Activated T-helper 17 cell treated with anti-CD3 and anti-CD28 coated beads, Interleukin-2, amount 50 U/mL, for 72 hours (primary cell): ENCODE measurements around the gene MAP4K3. TPM values are rescaled to one million over a fixed set of nuclear protein-coding genes. Genes with fewer than 3 reads are reported as not detected.

Source experiments
- ATAC-seq: fragments of 150-1000 bp; cut with Tn5 transposase; replicated peaks from 2 replicates; pipeline ENCODE4 v1.10.0; 2021; ENCODE audit warnings: mild to moderate bottlenecking, moderate library complexity
- H3K27ac Mint-ChIP-seq: one replicate; pipeline ENCODE4 v1.8.0; 2022; ENCODE audit warnings: mixed read lengths
- H3K27me3 Mint-ChIP-seq: one replicate; pipeline ENCODE4 v1.8.0; 2022; ENCODE audit warnings: mixed read lengths
- H3K36me3 Mint-ChIP-seq: one replicate; pipeline ENCODE4 v1.8.0; 2022; ENCODE audit warnings: low read depth, mild to moderate bottlenecking, mixed read lengths
- H3K4me1 Mint-ChIP-seq: one replicate; pipeline ENCODE4 v1.8.0; 2022; ENCODE audit warnings: mixed read lengths
- H3K4me3 Mint-ChIP-seq: one replicate; pipeline ENCODE4 v1.8.0; 2022; ENCODE audit warnings: mild to moderate bottlenecking, mixed read lengths
- H3K9me3 Mint-ChIP-seq: one replicate; pipeline ENCODE4 v1.8.0; 2022; ENCODE audit warnings: mixed read lengths
- total RNA-seq, 2 donors: library from RNA; stranded (reverse); gene quantifications; one replicate each; pipeline ENCODE4 v1.2.3, GENCODE V29; 2022

Gene MAP4K3
- total RNA-seq, result 10 to 100 TPM in 1 of 2 donors, 1 to 10 TPM in 1; 8.9 to 11.3 TPM

DNA sequence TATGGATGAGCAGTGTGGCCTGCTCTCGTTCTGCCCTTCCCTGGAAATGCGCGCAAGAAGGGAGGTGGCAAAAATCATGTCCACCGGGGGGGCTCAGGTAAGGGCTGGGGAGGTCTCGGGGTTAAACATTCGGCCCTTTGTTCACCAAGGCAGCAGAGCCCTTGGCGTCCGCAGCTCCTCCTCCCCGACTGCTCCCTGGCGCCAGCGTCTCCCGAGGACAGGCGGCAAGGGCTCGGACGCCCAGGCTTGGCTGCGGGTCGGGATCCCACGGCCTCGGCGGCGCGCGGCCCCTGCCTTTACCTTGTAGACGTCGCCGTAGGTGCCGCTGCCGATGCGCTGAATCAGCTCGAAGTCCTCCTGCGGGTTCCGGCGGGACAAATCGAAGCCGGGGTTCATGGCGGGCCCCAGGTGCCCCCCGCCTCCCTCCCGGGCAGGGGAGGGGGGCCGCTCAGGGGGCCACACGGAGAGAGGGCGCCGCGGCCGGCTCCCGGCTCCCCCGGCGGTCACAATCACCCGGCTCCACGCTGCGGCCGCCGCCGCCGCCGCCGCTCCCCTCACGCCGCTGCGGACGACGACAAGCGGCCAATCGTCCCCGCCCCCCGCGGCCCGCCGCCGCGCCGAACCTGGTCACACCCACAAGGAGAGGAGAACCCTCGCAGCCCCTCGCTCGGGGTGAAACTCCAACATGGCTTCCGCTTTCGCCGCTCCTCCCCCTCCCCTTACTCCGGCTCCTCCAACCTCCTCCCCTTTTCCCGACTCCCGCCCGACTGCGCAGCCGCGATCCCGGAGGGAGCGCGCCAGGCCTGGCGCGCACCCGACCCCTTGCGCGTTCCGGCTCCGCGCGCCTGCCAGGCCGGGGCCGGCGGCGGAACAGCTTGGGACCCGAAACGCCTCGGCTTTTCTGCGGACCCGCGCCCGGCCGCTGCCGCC is at the start of gene MAP4K3:
Gene MAP4K3 (minus strand): TSS at position 694 of the 930 bp plus-strand sequence. CDS start 298 bp downstream, at position 396.
- no peaks in the 10 kb centered on the region for H3K9me3 Mint-ChIP-seq
- H3K36me3 Mint-ChIP-seq, result no peaks in the 10 kb centered on the region
- H3K4me3 Mint-ChIP-seq, result peak within 1 kb of the TSS; percentile 90
- H3K27me3 Mint-ChIP-seq, result no peaks in the 10 kb centered on the region
- H3K4me1 Mint-ChIP-seq, result peaks cover 36% of the 10 kb centered on the region
- peak within 1 kb of the TSS; percentile 85 for H3K27ac Mint-ChIP-seq
- ATAC-seq, result peak; percentile 76

DNA sequence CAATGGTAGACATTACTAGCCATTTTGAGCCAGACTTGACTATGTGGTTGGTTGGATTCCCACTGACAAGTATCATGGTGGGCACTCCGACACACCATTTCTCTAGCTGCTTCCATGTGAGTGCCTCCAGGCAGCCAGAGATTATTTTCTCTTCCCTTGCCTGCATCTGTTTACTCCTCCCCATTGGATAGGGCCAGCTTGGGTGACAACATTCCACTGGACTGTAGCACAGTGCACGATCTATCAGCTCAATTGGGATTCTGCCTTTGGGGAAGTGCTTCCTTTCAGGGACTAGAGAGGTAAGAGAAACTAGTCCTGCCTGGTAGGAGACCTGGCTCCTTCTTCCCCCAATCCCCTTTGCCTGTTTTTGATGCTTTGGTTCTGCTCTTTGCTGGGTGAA is 49.0 kb upstream of the MAP4K3 start:
- no peak overlapping the region for H3K4me3 Mint-ChIP-seq
- no peak for ATAC-seq
- H3K27me3 Mint-ChIP-seq, result peaks cover 18% of the 10 kb centered on the region
- peaks cover 4% of the 10 kb centered on the region for H3K4me1 Mint-ChIP-seq
- no peak overlapping the region for H3K27ac Mint-ChIP-seq
- H3K9me3 Mint-ChIP-seq, result no peaks in the 10 kb centered on the region
- no peaks in the 10 kb centered on the region for H3K36me3 Mint-ChIP-seq

DNA sequence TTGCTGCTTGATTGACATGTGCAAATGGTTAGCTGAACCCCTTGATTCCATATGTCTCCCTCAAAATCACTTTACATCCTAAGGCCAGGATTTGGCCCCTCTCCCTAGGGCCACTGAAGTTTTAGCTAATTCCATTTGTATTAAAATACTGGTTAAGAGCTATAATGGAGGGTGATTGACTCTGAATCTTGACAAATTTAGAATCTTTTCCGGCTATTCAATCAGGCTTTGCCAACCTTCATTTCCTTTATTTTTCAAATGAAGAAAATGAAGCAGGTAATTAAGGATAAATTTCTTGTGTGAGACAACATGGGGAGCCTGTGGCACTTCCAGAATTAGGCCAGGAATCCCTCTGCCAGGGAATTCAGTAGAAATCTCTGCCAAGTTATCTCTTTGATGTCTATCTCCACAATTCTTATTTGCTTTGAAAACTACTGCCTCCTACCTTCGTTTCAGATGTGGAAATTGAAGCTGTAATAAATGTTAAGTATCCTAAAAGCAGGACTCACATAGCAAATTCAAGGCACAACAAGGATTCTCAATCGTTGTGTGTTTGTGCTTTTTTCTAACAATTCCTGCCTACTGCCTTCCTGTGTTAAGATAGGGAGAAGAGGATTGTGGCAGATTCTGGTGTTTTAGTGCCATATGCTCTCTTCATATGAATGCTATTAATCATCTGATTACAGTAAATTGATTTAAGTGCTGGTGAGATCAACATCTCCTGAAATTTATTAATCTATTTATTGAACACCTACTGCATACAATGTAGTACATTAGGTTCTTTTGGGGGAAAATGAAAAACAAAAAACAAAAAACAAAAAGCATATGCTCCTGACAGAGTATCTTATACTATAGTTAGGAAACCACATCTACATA is 47.8 kb upstream of the MAP4K3 start:
- H3K27me3 Mint-ChIP-seq, result peaks cover 14% of the 10 kb centered on the region
- H3K27ac Mint-ChIP-seq, result no peak overlapping the region
- no peaks in the 10 kb centered on the region for H3K36me3 Mint-ChIP-seq
- ATAC-seq, result no peak
- no peaks in the 10 kb centered on the region for H3K4me1 Mint-ChIP-seq
- H3K4me3 Mint-ChIP-seq, result no peak overlapping the region
- H3K9me3 Mint-ChIP-seq, result no peaks in the 10 kb centered on the region

DNA sequence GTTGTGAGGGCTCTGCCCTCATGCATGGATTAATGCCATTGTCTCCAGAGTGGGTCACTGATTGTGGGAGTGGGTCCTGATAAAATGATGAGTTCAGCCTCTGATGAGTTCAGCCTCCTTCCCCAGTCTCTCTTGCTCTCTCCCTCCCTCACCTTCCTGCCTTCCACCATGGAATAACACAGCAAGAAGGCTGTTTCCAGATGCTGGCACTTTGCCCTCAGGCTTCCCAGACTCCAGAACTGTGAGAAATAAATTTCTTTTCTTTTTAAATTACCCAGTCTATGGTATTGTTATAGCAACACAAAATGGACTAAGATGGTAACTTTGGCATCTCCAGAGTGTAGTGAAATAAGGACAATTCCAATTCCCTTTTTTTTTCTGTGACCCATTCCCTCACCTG is 47.1 kb upstream of the MAP4K3 start:
- H3K4me1 Mint-ChIP-seq, result no peaks in the 10 kb centered on the region

DNA sequence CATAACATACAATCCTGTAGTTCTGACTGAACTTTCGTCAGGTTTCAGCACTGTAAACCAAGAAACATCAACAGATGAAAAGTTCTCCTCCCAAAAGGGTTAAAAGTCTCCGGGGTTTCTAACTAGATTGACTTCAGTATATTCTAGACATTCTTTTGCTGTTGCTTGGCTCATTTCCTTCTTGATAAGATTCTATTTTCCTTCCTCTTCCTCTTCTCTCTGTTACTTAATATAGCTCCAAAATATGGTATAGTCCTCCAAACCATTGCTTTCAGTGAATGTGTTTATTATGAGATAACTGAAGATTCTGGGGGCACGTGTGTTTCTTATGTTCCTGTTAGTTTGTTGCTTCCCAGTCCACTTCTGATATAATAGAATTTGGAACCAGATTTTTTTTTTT is 46.4 kb upstream of the MAP4K3 start:
- H3K27me3 Mint-ChIP-seq, result peaks cover 14% of the 10 kb centered on the region
- H3K4me1 Mint-ChIP-seq, result no peaks in the 10 kb centered on the region
- H3K36me3 Mint-ChIP-seq, result no peaks in the 10 kb centered on the region
- no peaks in the 10 kb centered on the region for H3K9me3 Mint-ChIP-seq
- ATAC-seq, result no peak
- no peak overlapping the region for H3K27ac Mint-ChIP-seq
- no peak overlapping the region for H3K4me3 Mint-ChIP-seq

More for the DNA sequence above, 47.1 kb upstream of the MAP4K3 start:
- H3K36me3 Mint-ChIP-seq, result no peaks in the 10 kb centered on the region
- ATAC-seq, result no peak
- H3K9me3 Mint-ChIP-seq, result no peaks in the 10 kb centered on the region
- H3K27ac Mint-ChIP-seq, result no peak overlapping the region
- peaks cover 14% of the 10 kb centered on the region for H3K27me3 Mint-ChIP-seq
- H3K4me3 Mint-ChIP-seq, result no peak overlapping the region

DNA sequence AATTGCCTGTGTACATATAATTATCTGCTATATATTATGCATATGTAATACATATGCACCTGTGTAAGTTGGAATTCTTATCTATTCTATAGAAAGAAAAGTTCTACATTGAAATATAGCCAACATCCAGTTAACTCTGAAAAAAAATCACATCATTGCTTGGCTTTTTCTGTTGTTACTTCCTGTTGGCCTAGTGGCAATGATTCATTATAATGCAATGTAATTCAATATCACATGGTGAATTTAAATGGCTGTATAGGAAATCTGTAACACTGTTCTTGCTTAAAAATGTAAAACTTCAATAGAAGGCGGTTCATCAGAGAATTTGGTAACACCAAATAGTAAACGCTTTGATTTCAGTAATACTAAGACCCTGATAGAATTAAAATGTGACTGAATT is 44.5 kb upstream of the MAP4K3 start:
- Mint-ChIP-seq H3K27me3 (peaks cover 7% of the 10 kb centered on the region), H3K4me1 (no peaks in the 10 kb centered on the region), H3K4me3 (no peak overlapping the region), H3K27ac (no peak overlapping the region), H3K36me3 (no peaks in the 10 kb centered on the region), H3K9me3 (no peaks in the 10 kb centered on the region)
- no peak for ATAC-seq

DNA sequence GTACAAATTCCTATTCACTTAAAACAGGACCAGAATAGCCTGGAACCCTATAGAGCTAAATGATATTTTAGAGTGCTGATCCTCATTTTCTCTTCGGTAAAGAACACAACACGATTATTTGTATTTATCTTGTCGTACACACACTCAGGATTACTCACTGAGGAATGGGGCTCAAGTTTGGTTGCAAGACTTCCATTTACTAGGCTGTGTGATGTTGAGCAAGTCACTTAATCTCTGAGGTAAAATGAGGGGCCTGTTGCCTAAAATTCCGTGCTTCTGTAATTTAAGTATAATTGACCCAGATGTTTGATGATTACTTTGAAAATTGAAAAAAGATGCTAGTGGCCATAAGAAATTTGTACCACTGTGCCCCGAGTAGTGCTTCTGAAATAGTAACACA is 42.6 kb upstream of the MAP4K3 start:
- Mint-ChIP-seq H3K4me1 (no peaks in the 10 kb centered on the region), H3K27me3 (no peaks in the 10 kb centered on the region), H3K4me3 (no peak overlapping the region), H3K36me3 (no peaks in the 10 kb centered on the region), H3K27ac (no peak overlapping the region), H3K9me3 (no peaks in the 10 kb centered on the region)
- ATAC-seq, result no peak

DNA sequence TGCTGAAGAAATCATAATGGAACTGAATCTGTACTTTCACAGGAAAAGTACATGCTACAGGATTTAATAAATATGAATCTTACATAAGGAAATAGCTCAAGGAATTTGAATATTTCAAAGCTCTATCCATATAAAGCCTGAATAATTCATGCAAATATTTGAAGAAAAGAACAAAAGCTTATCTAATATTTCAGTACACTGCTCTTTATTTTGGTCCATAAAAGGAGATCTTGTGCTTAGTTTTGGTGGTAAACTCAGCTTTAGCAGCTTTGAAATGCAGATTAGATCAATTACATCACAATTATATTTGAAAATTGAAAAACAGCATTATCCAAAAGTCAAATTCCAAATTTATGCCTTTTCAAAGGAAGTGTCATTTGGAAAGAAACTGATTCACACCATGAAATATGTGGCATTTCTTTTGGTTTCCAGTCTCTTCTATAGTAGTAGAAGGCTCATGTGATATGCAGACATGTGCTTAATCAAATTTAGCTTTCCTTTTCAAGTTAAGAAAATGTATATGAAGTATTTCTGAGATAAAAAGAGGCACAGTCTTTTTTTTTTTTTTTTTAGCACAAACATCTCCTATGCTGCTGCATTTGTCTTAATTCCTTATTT is 42.1 kb upstream of the MAP4K3 start:
- no peaks in the 10 kb centered on the region for H3K4me1 Mint-ChIP-seq
- no peaks in the 10 kb centered on the region for H3K27me3 Mint-ChIP-seq
- no peak overlapping the region for H3K27ac Mint-ChIP-seq
- H3K4me3 Mint-ChIP-seq, result no peak overlapping the region
- no peaks in the 10 kb centered on the region for H3K36me3 Mint-ChIP-seq
- no peaks in the 10 kb centered on the region for H3K9me3 Mint-ChIP-seq
- no peak for ATAC-seq

DNA sequence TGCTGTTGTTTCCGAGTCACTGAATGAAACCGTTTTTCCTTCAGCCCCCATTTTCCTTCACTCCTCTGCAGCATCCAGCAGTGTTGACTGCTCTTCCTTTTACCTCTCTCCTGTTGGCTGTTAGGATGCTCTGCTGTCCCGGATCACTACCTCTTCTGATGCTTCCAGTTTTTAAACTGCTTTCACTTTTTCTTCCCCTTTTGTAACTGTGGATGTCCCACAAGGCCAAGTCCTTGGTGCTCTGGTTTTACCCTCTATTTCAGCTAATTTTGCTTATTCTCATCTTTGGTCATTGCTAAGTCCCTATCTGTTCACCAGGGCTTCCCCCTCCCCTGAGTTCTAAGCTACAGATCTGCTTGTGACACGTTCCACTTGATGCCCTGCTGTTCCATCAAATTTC is 39.4 kb upstream of the MAP4K3 start:
- Mint-ChIP-seq H3K27ac (no peak overlapping the region), H3K27me3 (no peaks in the 10 kb centered on the region), H3K4me3 (no peak overlapping the region), H3K36me3 (no peaks in the 10 kb centered on the region), H3K9me3 (no peaks in the 10 kb centered on the region), H3K4me1 (no peaks in the 10 kb centered on the region)
- no peak for ATAC-seq

DNA sequence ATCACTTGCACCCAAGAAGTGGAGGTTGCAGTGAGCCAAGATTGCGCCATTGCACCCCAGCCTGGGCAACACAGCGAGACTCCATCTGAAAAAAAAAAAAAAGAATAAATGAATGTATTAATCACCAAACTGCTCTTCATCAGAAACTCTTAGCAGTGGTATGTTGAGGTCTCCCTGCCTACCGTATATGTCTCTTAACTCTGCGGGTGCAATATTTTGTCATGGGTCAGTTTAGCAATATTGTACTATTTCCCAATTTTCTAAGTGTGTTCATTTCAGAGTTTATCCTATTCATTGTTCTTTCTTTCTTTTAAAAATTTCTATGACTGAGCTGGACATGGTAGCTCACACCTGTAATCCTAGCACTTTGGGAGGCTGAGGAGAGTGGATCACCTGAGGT is 37.9 kb upstream of the MAP4K3 start:
- H3K27ac Mint-ChIP-seq, result no peak overlapping the region
- no peaks in the 10 kb centered on the region for H3K9me3 Mint-ChIP-seq
- H3K4me1 Mint-ChIP-seq, result no peaks in the 10 kb centered on the region
- no peaks in the 10 kb centered on the region for H3K36me3 Mint-ChIP-seq
- no peak for ATAC-seq
- no peak overlapping the region for H3K4me3 Mint-ChIP-seq
- H3K27me3 Mint-ChIP-seq, result no peaks in the 10 kb centered on the region

DNA sequence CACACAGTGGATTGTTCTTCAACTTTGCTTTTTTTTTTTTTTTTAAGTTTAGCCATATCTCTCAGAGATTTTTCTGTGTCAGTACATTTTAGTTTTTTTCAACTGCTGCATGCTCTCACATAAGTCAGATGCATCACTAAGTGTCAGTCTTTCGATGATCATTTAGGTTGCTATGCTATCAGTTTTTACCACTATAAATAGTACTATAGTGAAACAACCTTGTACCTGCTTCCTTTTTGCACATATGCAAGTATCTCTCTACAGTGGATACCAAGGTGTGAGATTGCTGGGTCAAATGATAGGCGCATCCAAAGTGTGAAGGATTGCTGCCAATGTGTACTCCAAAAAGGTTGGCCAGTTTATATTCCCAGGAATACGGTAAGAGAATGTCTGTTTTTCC is 33.5 kb upstream of the MAP4K3 start:
- no peak overlapping the region for H3K4me3 Mint-ChIP-seq
- ATAC-seq, result no peak

DNA sequence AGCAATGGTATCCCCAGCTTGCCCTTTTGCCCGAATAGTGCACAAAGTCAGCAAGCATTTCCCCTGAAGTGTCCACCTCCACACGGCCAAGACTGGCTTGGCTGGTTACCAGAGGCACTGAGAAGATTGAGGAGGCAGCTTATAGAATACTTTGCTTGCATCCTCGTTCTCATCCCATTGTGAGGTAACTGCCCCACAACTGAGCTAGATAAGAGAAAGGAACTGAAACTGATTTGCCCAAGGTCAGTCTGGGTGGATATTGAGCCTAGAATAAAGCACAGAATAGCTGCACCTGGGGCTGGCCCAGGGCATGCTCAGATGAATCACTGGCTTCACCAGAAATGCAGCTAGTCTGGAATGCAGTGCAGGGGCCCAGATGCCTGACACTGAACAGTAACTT is 32.7 kb upstream of the MAP4K3 start:
- ATAC-seq, result peak; percentile 45
- peaks cover 12% of the 10 kb centered on the region for H3K4me1 Mint-ChIP-seq

More for the DNA sequence above, 33.5 kb upstream of the MAP4K3 start:
- H3K9me3 Mint-ChIP-seq, result no peaks in the 10 kb centered on the region
- H3K4me1 Mint-ChIP-seq, result peaks cover 12% of the 10 kb centered on the region
- no peak overlapping the region for H3K27ac Mint-ChIP-seq
- no peaks in the 10 kb centered on the region for H3K36me3 Mint-ChIP-seq
- no peaks in the 10 kb centered on the region for H3K27me3 Mint-ChIP-seq

DNA sequence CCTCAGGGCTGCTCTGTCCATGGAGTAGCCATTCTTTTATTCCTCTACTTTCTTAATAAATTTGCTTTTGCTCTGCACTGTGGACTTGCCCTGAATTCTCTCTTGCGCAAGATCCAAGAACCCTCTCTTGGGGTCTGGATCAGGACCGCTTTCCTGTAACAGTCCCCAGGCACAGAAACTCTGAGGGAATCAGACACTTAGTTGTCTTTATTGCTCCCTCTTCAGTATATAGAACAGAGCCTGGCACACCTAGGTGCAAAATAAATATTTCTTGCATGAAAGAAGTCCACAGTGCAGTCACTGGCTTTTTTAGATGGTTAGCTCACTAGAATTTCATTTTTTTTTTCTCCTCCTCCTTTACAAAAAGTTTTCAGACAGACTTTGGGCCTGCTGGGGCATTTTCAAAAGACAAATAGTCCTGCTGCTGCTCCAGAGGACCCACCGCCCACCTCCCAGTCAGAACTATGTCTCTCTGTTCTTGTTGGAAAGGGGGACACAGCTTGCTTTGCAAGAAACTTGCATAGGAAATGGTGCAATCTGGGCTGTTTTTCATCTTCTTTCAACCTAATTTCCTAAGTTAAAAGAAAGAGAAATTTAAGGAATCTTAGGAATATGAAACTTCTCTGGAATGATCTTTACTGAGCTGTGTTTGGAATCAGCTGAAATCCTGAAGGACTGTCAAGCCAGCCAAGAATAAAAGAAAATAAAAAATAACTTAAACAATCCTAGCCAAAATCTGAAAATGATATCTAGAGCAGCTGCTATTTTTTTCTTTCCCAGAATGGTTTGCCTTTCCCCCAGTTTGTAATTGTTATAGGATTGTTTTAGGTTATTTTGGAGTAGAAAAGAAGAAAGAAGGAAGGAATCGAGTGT is 31.7 kb upstream of the MAP4K3 start:
- ATAC-seq, result no peak
- no peaks in the 10 kb centered on the region for H3K9me3 Mint-ChIP-seq
- H3K4me1 Mint-ChIP-seq, result peaks cover 12% of the 10 kb centered on the region

More for the DNA sequence above, 32.7 kb upstream of the MAP4K3 start:
- Mint-ChIP-seq H3K36me3 (no peaks in the 10 kb centered on the region), H3K9me3 (no peaks in the 10 kb centered on the region), H3K27me3 (no peaks in the 10 kb centered on the region), H3K27ac (no peak overlapping the region), H3K4me3 (no peak overlapping the region)

DNA sequence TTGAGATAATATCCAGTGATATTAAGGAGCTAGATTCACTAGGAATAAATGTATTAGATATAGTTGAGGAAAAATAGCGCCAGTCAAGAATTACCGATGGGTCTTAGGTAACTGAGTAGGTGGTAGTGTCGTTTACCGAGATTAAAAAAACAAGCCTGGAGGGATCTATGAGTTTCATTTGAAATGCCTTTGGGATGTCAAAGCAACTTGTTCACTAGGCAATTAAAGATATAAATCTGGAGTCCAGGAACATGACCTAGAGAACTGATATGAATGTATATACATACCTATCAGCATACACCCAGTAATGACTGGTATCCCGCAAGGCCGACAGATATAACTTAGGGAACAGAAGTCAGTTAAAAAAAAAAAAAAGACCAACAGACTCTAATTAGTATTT is 29.2 kb upstream of the MAP4K3 start:
- peak overlapping the region; percentile 69 for H3K27ac Mint-ChIP-seq
- H3K9me3 Mint-ChIP-seq, result no peaks in the 10 kb centered on the region
- H3K4me3 Mint-ChIP-seq, result no peak overlapping the region
- peaks cover 12% of the 10 kb centered on the region for H3K4me1 Mint-ChIP-seq
- H3K27me3 Mint-ChIP-seq, result no peaks in the 10 kb centered on the region
- ATAC-seq, result no peak
- H3K36me3 Mint-ChIP-seq, result no peaks in the 10 kb centered on the region

More for the DNA sequence above, 31.7 kb upstream of the MAP4K3 start:
- no peak overlapping the region for H3K4me3 Mint-ChIP-seq
- H3K27me3 Mint-ChIP-seq, result no peaks in the 10 kb centered on the region
- no peaks in the 10 kb centered on the region for H3K36me3 Mint-ChIP-seq
- no peak overlapping the region for H3K27ac Mint-ChIP-seq
